ENCODE measurements around the gene HEXD.

HEXD gene

DNA sequence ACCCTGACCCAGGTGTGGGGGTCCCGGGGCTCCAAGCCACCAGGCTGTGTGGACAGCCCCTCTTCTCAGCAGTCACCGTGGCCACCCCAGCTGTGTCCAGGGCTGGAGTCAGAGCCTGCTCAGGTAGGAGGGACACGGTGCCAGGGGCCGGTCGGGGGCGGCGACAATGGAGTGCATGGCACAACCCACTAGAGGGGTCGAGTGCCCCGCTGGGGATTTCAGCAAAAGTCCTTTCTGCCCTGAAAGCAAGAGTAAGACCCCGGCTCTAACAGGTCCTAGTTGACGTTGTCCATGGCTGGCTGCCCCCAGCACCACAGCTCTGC lies 35.3 kb upstream of the HEXD start:
- H3K9me3 ChIP-seq: no peaks in the 10 kb centered on the region
- no peak overlapping the region for H3K4me3 ChIP-seq
- H3K4me1 ChIP-seq: no peaks in the 10 kb centered on the region
- peaks cover 72% of the 10 kb centered on the region for H3K27me3 ChIP-seq
- H4K20me1 ChIP-seq: peaks cover 38% of the 10 kb centered on the region
- no peak overlapping the region for H3K27ac ChIP-seq
- H3K9ac ChIP-seq: no peak overlapping the region
- H3K36me3 ChIP-seq: no peaks in the 10 kb centered on the region
- TF ChIP-seq Cebpa-rat (IDR thresholded peaks at IDR 0.05): no peak
- no peak overlapping the region for H3K4me2 ChIP-seq

DNA sequence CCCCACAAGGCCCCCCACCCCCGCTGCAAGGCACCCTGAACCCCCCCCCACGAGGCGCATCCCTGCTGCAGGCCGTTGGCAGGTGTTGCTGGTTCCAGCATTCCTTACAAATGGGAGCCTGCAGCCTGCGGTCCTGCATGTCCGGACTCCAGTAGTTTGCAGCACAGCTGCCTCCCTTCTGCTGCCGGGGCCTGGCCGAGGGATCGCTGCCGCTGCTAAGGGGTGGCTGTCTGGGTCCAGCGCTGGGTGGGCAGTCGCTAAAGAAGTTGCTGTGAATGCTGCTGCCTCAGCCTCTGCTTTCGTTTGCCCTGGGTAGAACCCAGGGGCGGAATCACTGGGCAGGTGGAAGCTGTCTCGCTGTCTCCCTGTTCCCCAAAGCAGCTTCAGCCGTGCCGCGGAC lies 34.7 kb upstream of the HEXD start:
- no peak for TF ChIP-seq Cebpa-rat (IDR thresholded peaks at IDR 0.05)
- H3K4me2 ChIP-seq: no peak overlapping the region
- H3K9me3 ChIP-seq: no peaks in the 10 kb centered on the region
- no peaks in the 10 kb centered on the region for H3K36me3 ChIP-seq
- H3K27ac ChIP-seq: no peak overlapping the region
- H3K27me3 ChIP-seq: peaks cover 72% of the 10 kb centered on the region
- H3K4me3 ChIP-seq: no peak overlapping the region
- no peak overlapping the region for H3K9ac ChIP-seq
- H3K4me1 ChIP-seq: no peaks in the 10 kb centered on the region
- H4K20me1 ChIP-seq: peaks cover 43% of the 10 kb centered on the region

DNA sequence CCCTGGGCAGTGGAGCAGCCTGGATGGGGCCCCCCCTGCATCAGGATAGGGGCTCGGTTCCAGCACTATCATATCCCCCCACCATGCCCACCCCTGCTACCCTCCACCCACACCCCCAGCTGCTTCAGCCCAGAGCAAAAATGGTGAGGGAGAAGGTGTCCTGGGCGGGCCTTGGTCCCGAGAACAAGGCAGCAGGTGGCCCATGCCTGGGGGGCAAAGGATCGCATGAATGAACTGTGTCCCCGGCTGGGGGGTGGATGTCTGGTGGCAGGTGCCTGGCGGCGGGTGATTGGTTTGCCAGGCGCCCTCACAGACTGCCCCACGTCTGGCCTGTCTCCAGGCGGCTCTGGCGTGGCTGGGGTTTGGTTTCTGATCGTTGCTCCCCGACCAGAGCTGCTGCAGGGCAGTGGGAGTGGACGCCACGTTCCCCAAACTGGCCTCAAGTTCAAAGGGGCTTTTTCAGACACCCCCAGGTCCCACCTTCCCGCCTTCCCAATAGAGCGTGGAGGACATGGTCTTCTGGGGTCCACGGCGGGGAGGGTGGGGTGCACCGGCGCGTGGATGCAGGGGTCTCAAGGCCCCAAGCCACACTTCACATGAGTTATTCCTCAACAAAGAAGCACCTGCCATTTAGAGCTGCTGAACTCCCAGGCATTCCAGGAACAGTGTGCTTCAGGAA lies 34.0 kb upstream of the HEXD start:
- H3K4me2 ChIP-seq: no peak overlapping the region
- no peaks in the 10 kb centered on the region for H3K9me3 ChIP-seq
- H3K4me1 ChIP-seq: no peaks in the 10 kb centered on the region
- H4K20me1 ChIP-seq: peaks cover 48% of the 10 kb centered on the region
- no peak overlapping the region for H3K27ac ChIP-seq
- H3K4me3 ChIP-seq: no peak overlapping the region
- H3K36me3 ChIP-seq: no peaks in the 10 kb centered on the region
- H3K9ac ChIP-seq: no peak overlapping the region
- no peak for TF ChIP-seq Cebpa-rat (IDR thresholded peaks at IDR 0.05)
- H3K27me3 ChIP-seq: peaks cover 71% of the 10 kb centered on the region

DNA sequence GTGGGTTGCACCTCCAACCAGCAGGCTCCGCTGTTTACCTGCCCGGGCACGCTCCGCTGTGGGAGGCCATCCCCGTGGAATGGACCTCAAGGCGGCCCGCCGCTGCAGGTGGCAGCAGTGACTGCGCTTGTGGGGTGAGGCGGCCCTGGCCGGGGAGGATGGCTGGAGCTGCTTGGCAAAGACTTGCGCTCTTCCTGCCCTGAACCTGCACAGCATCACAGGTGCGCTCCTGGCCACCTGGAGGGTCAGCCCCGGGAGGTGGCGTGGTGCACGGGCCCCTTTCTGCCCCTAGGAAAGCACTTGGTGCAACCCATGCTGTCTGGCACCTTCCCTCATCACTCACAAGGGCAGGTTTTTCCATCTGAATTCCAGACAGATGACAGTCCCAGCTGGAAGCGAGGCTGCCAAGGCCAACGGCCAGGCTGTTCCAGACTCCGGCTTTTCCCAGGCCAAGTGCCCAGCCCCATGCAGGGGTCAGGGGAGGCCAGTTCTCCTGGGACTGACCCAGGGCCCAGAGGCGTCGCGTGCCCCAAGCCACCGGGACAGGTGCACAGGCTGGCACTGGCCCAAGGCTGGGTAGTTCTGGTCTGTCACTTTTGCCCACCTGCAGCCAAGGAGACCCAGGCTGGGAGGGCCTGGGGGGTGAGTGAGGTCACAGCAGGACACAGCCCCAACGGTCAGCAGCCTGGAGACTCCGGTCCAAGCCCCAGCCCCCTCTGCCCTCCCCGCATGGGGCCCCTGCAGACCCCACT lies 33.2 kb upstream of the HEXD start:
- no peak overlapping the region for H3K4me2 ChIP-seq
- H3K4me1 ChIP-seq: no peaks in the 10 kb centered on the region

DNA sequence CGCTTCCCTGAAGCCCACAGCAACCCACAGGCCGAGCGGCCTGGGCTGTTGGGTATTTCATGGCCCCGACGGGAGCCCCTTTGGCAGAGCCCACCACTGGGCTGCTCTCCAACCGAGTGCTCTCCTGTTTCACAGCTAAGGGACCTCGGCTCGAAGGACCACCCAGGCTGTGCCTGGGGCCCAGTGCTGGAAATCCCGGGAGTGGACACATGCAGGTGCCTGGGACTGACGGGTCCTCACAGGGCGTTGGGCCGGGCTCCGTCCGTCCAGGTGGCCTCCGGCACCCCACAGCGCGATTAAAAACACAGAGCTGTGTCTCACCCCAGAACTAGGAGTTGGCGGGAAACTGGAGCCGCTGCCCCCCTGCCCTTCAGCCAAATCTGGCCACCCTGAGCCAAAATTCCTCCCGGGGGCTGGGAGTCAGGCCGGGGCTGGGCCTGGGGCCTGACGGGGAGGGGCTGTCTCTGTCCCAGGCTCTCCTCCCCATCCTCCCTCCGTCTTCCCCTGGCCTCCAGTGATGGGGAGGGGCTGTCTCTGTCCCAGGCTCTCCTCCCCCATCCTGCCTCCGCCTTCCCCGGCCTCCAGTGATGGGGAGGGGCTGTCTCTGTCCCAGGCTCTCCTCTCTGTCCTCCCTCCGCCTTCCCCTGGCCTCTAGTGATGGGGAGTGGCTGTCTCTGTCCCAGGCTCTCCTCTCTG lies 32.4 kb upstream of the HEXD start:
- Histone ChIP-seq H3K4me1 (no peaks in the 10 kb centered on the region), H4K20me1 (peaks cover 63% of the 10 kb centered on the region), H3K4me2 (no peak overlapping the region), H3K36me3 (no peaks in the 10 kb centered on the region), H3K9me3 (no peaks in the 10 kb centered on the region), H3K9ac (no peak overlapping the region), H3K27ac (no peak overlapping the region), H3K27me3 (peaks cover 74% of the 10 kb centered on the region), H3K4me3 (no peak overlapping the region)
- no peak for TF ChIP-seq Cebpa-rat (IDR thresholded peaks at IDR 0.05)

More for the DNA sequence above, 33.2 kb upstream of the HEXD start:
- TF ChIP-seq Cebpa-rat (IDR thresholded peaks at IDR 0.05): no peak
- H3K4me3 ChIP-seq: no peak overlapping the region
- H3K9me3 ChIP-seq: no peaks in the 10 kb centered on the region
- no peak overlapping the region for H3K27ac ChIP-seq
- H3K27me3 ChIP-seq: peaks cover 76% of the 10 kb centered on the region
- no peaks in the 10 kb centered on the region for H3K36me3 ChIP-seq
- H4K20me1 ChIP-seq: peaks cover 55% of the 10 kb centered on the region
- H3K9ac ChIP-seq: no peak overlapping the region

DNA sequence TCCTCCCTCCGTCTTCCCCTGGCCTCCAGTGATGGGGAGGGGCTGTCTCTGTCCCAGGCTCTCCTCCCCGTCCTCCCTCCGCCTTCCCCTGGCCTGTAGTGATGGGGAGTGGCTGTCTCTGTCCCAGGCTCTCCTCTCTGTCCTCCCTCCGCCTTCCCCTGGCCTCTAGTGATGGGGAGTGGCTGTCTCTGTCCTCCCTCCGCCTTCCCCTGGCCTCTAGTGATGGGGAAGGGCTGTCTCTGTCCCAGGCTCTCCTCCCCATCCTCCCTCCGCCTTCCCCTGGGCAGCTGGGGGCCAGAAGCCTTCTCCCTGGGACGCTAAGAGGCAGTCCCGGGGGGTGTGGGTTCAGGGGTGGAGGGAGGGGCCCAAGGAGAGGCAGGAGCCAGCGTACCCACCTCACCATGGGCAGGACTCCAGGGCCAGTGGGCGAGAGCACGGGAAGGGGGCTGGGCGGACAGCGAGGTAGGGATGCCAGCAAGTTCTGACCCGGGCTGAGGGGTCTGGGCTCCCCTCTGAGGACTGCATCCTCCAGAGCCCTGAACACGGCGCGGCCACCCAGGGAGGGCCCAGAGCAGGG lies 31.8 kb upstream of the HEXD start:
- no peaks in the 10 kb centered on the region for H3K9me3 ChIP-seq
- no peak overlapping the region for H3K9ac ChIP-seq
- H4K20me1 ChIP-seq: peaks cover 68% of the 10 kb centered on the region
- H3K4me1 ChIP-seq: no peaks in the 10 kb centered on the region
- no peaks in the 10 kb centered on the region for H3K36me3 ChIP-seq
- peaks cover 70% of the 10 kb centered on the region for H3K27me3 ChIP-seq
- no peak overlapping the region for H3K4me3 ChIP-seq
- H3K27ac ChIP-seq: no peak overlapping the region
- TF ChIP-seq Cebpa-rat (IDR thresholded peaks at IDR 0.05): no peak
- no peak overlapping the region for H3K4me2 ChIP-seq

DNA sequence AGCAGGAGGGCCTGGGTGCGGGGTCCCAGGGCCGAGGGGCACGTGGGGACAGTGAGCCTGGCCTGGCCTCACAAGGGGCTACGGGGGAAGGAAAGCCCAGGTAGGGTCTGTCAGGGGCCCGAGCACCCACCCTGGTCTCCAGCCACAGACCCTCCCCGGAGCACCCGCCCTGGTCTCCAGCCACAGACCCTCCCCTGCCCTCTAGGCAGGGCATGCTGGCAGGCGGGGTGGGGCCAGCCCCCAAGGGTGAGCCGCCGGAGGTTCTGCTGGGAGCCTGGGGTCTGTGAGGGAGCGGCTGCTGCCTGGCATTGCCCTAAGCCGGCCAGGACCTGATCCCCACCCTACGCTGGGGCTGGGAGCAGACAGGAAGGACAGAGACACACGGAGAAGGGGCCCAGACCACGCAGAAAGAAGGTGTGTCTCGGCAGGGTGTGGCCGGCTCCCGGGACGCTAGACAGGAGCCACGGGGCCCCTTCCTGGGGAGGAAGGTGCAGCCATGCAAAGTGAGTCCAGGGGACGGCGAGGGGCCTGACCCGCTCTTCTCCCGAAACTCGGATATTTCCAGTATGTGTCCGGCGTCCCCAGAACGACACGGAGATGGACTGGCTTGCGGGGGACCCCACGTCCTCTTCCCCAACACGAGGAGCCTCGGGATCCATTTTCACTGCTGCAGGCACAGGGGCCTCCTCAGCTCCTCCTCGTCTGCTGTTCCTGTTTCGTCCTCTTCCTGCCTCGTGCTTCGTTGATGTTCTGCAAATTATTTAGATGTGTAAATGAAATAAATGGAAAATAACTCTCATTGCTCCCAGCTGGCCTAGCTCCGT lies 31.1 kb upstream of the HEXD start:
- Histone ChIP-seq H3K9ac (no peak overlapping the region), H3K4me1 (peaks cover under 1% of the 10 kb centered on the region), H4K20me1 (peaks cover 75% of the 10 kb centered on the region), H3K27me3 (peaks cover 71% of the 10 kb centered on the region), H3K9me3 (no peaks in the 10 kb centered on the region), H3K36me3 (peaks cover 4% of the 10 kb centered on the region), H3K4me3 (no peak overlapping the region), H3K27ac (no peak overlapping the region), H3K4me2 (no peak overlapping the region)
- TF ChIP-seq Cebpa-rat (IDR thresholded peaks at IDR 0.05): no peak

DNA sequence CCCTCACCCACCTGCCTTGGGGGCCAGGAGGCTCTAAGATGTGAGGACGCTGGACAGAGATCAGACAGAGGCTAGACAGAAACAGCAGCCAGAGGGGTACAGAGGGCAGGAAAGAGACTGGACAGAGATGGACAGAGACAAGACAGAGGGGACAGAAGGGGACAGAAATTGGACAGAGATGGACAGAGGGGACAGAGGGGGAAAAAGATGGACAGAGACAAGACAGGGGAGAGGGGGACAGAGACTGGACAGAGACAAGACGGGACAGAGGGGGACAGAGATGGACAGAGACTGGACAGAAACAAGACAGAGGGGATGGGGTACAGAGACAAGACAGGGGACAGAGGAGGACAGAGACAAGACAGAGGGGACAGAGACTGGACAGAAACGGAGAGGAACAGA lies 30.4 kb upstream of the HEXD start:
- Histone ChIP-seq H3K4me1 (peaks cover 6% of the 10 kb centered on the region), H3K4me2 (no peak overlapping the region), H3K36me3 (peaks cover 9% of the 10 kb centered on the region), H3K9me3 (no peaks in the 10 kb centered on the region), H3K4me3 (no peak overlapping the region), H3K27me3 (peaks cover 77% of the 10 kb centered on the region), H4K20me1 (peaks cover 81% of the 10 kb centered on the region), H3K9ac (no peak overlapping the region), H3K27ac (no peak overlapping the region)
- no peak for TF ChIP-seq Cebpa-rat (IDR thresholded peaks at IDR 0.05)

DNA sequence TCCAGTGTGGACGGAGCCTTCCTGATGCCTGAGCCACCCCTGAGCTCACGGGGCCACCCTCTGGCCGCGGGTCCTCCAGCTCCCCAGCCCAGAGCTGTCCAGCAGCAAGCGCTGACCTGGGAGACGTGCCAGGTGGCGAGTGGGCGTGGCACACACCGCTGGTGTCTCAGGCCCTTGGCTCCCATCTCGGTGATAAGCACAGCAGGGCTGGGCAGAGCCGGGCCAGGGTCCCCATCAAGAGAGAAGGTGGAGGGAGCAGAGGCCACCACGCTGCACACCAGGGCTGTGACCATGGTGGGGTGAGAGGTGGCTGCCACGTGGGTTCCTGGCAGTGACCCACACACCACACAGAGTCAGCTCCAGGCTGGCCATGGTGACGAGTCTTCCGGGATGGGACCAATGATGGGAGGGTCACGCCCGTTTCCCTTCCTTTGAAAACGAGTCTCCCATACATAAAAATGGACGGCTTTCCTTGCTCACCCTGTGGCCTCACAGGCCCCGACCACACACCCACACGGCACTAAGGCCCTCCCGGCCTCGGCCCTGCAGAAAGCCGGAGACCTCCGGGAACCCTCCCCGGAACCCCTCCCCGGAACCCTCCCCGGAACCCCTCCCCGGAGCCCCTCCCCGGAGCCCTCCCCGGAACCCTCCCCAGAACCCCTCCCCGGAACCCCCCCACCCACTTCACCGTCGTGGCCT lies 29.8 kb upstream of the HEXD start:
- Histone ChIP-seq H3K4me2 (no peak overlapping the region), H3K9ac (no peak overlapping the region), H3K27ac (no peak overlapping the region)

More for the DNA sequence above, 29.8 kb upstream of the HEXD start:
- peaks cover 16% of the 10 kb centered on the region for H3K36me3 ChIP-seq
- no peaks in the 10 kb centered on the region for H3K9me3 ChIP-seq
- H3K4me1 ChIP-seq: peaks cover 13% of the 10 kb centered on the region
- H3K4me3 ChIP-seq: no peak overlapping the region
- peaks cover 88% of the 10 kb centered on the region for H4K20me1 ChIP-seq
- H3K27me3 ChIP-seq: peaks cover 83% of the 10 kb centered on the region
- no peak for TF ChIP-seq Cebpa-rat (IDR thresholded peaks at IDR 0.05)

Data from BLaER1 (cell line).